GM12865 (cell line): ENCODE measurements around the gene CACNB1.

Experiments
- DNase-seq: peaks from one replicate; pipeline ENCODE4 v3.0.0; 2010; ENCODE audit warnings: low read depth
- H3K4me3 ChIP-seq: 2 replicates; pipeline ENCODE4 v1.5.1; 2011; ENCODE audit warnings: mild to moderate bottlenecking, low read depth, low read length, control low read depth
- TF ChIP-seq, protein P1 (sequence below): IDR thresholded peaks from 2 replicates; pipeline ENCODE4 v1.5.1; 2011; ENCODE audit warnings: low read length, control low read depth, low read depth, inconsistent platforms; ENCODE audit not compliant: insufficient read depth; ENCODE audit errors: missing control alignments

Gene CACNB1

GRCh38 chr17:39123627-39124026, 73.8 kb downstream of the CACNB1 start:
- TF ChIP-seq, protein P1, sequence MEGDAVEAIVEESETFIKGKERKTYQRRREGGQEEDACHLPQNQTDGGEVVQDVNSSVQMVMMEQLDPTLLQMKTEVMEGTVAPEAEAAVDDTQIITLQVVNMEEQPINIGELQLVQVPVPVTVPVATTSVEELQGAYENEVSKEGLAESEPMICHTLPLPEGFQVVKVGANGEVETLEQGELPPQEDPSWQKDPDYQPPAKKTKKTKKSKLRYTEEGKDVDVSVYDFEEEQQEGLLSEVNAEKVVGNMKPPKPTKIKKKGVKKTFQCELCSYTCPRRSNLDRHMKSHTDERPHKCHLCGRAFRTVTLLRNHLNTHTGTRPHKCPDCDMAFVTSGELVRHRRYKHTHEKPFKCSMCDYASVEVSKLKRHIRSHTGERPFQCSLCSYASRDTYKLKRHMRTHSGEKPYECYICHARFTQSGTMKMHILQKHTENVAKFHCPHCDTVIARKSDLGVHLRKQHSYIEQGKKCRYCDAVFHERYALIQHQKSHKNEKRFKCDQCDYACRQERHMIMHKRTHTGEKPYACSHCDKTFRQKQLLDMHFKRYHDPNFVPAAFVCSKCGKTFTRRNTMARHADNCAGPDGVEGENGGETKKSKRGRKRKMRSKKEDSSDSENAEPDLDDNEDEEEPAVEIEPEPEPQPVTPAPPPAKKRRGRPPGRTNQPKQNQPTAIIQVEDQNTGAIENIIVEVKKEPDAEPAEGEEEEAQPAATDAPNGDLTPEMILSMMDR = no peak
- DNase-seq = no peak
- H3K4me3 ChIP-seq = no peak overlapping the region
